Naive thymus-derived CD8-positive, alpha-beta T cell (primary cell): ENCODE results near the gene UGT1A6. TPM values are rescaled to one million over a fixed set of nuclear protein-coding genes. Genes with fewer than 3 reads are reported as not detected.

Source experiments
- ATAC-seq, 2 donors: fragments of 150-1000 bp; cut with Tn5 transposase in 1 of 2; sonication (Bioruptor Pico), chemical (Tn5 transposase) in 1 of 2; 1 replicate in 1 of 2; 2 replicates in 1 of 2; pipeline ENCODE4 v1.10.0; 2021; ENCODE audit warnings: mild to moderate bottlenecking in 2 of 2, moderate library complexity in 2 of 2
- POLR2A ChIA-PET: fragments of 350-600 bp; sonication (Branson Sonifier 250); formaldehyde crosslinking; loops from one replicate; lab custom pipeline; 2021; ENCODE audit warnings: antibody characterized with exemption; lab: Charles Lee
- DNase-seq, 10 donors: peaks; one replicate each; pipeline versions ENCODE4 v3.0.0 to v3.0.0-alpha.2; 2020 to 2022
- H3K27ac Mint-ChIP-seq, 10 donors: one replicate each; pipeline ENCODE4 v1.8.0; 2020 to 2022; ENCODE audit warnings: mild to moderate bottlenecking in 10 of 10, mixed read lengths in 10 of 10, moderate library complexity in 4 of 10, inconsistent platforms in 1 of 10
- H3K27me3 Mint-ChIP-seq, 5 donors: one replicate each; pipeline ENCODE4 v1.8.0; 2021 to 2022; ENCODE audit warnings: mixed read lengths in 5 of 5
- H3K36me3 Mint-ChIP-seq, 3 donors: one replicate each; pipeline ENCODE4 v1.8.0; 2020 to 2022; ENCODE audit warnings: mixed read lengths in 3 of 3, mild to moderate bottlenecking in 2 of 3, inconsistent platforms in 1 of 3
- H3K4me1 Mint-ChIP-seq, 4 donors: one replicate each; pipeline ENCODE4 v1.8.0; 2021 to 2022; ENCODE audit warnings: mixed read lengths in 4 of 4
- H3K4me3 Mint-ChIP-seq, 10 donors: one replicate each; pipeline ENCODE4 v1.8.0; 2020 to 2022; ENCODE audit warnings: mild to moderate bottlenecking in 10 of 10, mixed read lengths in 10 of 10, moderate library complexity in 6 of 10, inconsistent platforms in 1 of 10
- H3K9me3 Mint-ChIP-seq, 9 donors: one replicate each; pipeline ENCODE4 v1.8.0; 2020 to 2022; ENCODE audit warnings: mixed read lengths in 9 of 9, mild to moderate bottlenecking in 3 of 9, inconsistent platforms in 1 of 9, moderate library complexity in 1 of 9
- polyA plus RNA-seq, 3 donors: library from polyadenylated mRNA; unstranded; fragments of 300-500 nt; fragmentation: Illumina TruSeq; gene quantifications; one replicate each; pipeline ENCODE4 v1.2.3, GENCODE V29; 2021
- total RNA-seq, 8 experiments: library from RNA in 2 of 8; stranded (reverse) in 2 of 8; gene quantifications; one replicate each; pipeline ENCODE4 v1.2.3 and lab custom pipeline; 2021 to 2026

Gene UGT1A6
- total and polyA plus RNA-seq, 5 experiments from 2014 or later = not detected

GRCh38 chr2:233800208-233800607 lies 107.5 kb downstream of the UGT1A6 start:
- H3K27ac Mint-ChIP-seq = no peak overlapping the region
- ATAC-seq (no peak), DNase-seq (peak in 1 of 10 donors; percentile 3)
- H3K4me1 Mint-ChIP-seq = no peaks in the 10 kb centered on the region
- POLR2A ChIA-PET = no interaction called here
- H3K9me3 Mint-ChIP-seq = peaks cover 0 to 4% (median 0%) of the 10 kb centered on the region in 9 donors
- peaks cover 5 to 31% (median 14%) of the 10 kb centered on the region in 5 donors for H3K27me3 Mint-ChIP-seq
- no peaks in the 10 kb centered on the region for H3K36me3 Mint-ChIP-seq
- H3K4me3 Mint-ChIP-seq = no peak overlapping the region

- peaks cover 0 to 4% (median 0%) of the 10 kb centered on the region in 9 donors for H3K9me3 Mint-ChIP-seq
- peaks cover 5 to 31% (median 14%) of the 10 kb centered on the region in 5 donors for H3K27me3 Mint-ChIP-seq
- ATAC-seq (no peak), DNase-seq (no peak)
- no peaks in the 10 kb centered on the region for H3K36me3 Mint-ChIP-seq
- POLR2A ChIA-PET = no interaction called here
- H3K27ac Mint-ChIP-seq = no peak overlapping the region
- no peaks in the 10 kb centered on the region for H3K4me1 Mint-ChIP-seq
- no peak overlapping the region for H3K4me3 Mint-ChIP-seq
These were observed 108.9 kb downstream of the UGT1A6 start for GRCh38 chr2:233801357-233802131.

GRCh38 chr2:233802132-233802815 lies 109.6 kb downstream of the UGT1A6 start:
- H3K27ac Mint-ChIP-seq = no peak overlapping the region
- peaks cover 0 to 4% (median 0%) of the 10 kb centered on the region in 9 donors for H3K9me3 Mint-ChIP-seq
- H3K27me3 Mint-ChIP-seq = peaks cover 5 to 31% (median 14%) of the 10 kb centered on the region in 5 donors
- no peaks in the 10 kb centered on the region for H3K4me1 Mint-ChIP-seq
- ATAC-seq = no peak
- POLR2A ChIA-PET = no interaction called here
- no peak overlapping the region for H3K4me3 Mint-ChIP-seq
- H3K36me3 Mint-ChIP-seq = no peaks in the 10 kb centered on the region
- DNase-seq = no peak

GRCh38 chr2:233803292-233803911 lies 110.7 kb downstream of the UGT1A6 start:
- Mint-ChIP-seq H3K27ac (no peak overlapping the region), H3K9me3 (peaks cover 0 to 4% (median 0%) of the 10 kb centered on the region in 9 donors), H3K4me1 (no peaks in the 10 kb centered on the region), H3K27me3 (peaks cover 5 to 29% (median 14%) of the 10 kb centered on the region in 5 donors), H3K36me3 (no peaks in the 10 kb centered on the region), H3K4me3 (no peak overlapping the region)
- POLR2A ChIA-PET = no interaction called here
- DNase-seq (no peak), ATAC-seq (no peak)

- Mint-ChIP-seq H3K27me3 (peaks cover 5 to 30% (median 20%) of the 10 kb centered on the region in 5 donors), H3K9me3 (peaks cover 0 to 4% (median 0%) of the 10 kb centered on the region in 9 donors), H3K27ac (no peak overlapping the region)
These were observed 111.3 kb downstream of the UGT1A6 start for GRCh38 chr2:233803994-233804393.

GRCh38 chr2:233807215-233807865 lies 114.7 kb downstream of the UGT1A6 start:
- H3K27ac Mint-ChIP-seq = no peak overlapping the region
- no peak overlapping the region for H3K4me3 Mint-ChIP-seq
- H3K4me1 Mint-ChIP-seq = no peaks in the 10 kb centered on the region
- DNase-seq (peak in 1 of 10 donors; percentile 11), ATAC-seq (no peak)
- H3K27me3 Mint-ChIP-seq = peaks cover 6 to 41% (median 22%) of the 10 kb centered on the region in 5 donors
- no peaks in the 10 kb centered on the region for H3K36me3 Mint-ChIP-seq
- no peaks in the 10 kb centered on the region for H3K9me3 Mint-ChIP-seq
- POLR2A ChIA-PET = no interaction called here

More at GRCh38 chr2:233803994-233804393, 111.3 kb downstream of the UGT1A6 start:
- DNase-seq = no peak
- ATAC-seq = no peak
- H3K36me3 Mint-ChIP-seq = no peaks in the 10 kb centered on the region
- POLR2A ChIA-PET = no interaction called here
- no peaks in the 10 kb centered on the region for H3K4me1 Mint-ChIP-seq
- no peak overlapping the region for H3K4me3 Mint-ChIP-seq

GRCh38 chr2:233807966-233808935 lies 115.6 kb downstream of the UGT1A6 start:
- H3K36me3 Mint-ChIP-seq = no peaks in the 10 kb centered on the region
- POLR2A ChIA-PET = no interaction called here
- ATAC-seq (no peak), DNase-seq (peak in 1 of 10 donors; percentile 11)
- H3K27me3 Mint-ChIP-seq = peaks cover 6 to 32% (median 16%) of the 10 kb centered on the region in 5 donors
- no peaks in the 10 kb centered on the region for H3K4me1 Mint-ChIP-seq
- H3K9me3 Mint-ChIP-seq = no peaks in the 10 kb centered on the region
- no peak overlapping the region for H3K4me3 Mint-ChIP-seq
- no peak overlapping the region for H3K27ac Mint-ChIP-seq

GRCh38 chr2:233810385-233810784 lies 117.7 kb downstream of the UGT1A6 start:
- H3K4me1 Mint-ChIP-seq = no peaks in the 10 kb centered on the region
- POLR2A ChIA-PET = no interaction called here
- no peaks in the 10 kb centered on the region for H3K9me3 Mint-ChIP-seq
- no peaks in the 10 kb centered on the region for H3K36me3 Mint-ChIP-seq
- no peak overlapping the region for H3K4me3 Mint-ChIP-seq
- no peak overlapping the region for H3K27ac Mint-ChIP-seq
- DNase-seq (peak in 1 of 10 donors; percentile 0), ATAC-seq (no peak)
- H3K27me3 Mint-ChIP-seq = peaks cover 3 to 18% (median 7%) of the 10 kb centered on the region in 5 donors

GRCh38 chr2:233811087-233811486 lies 118.4 kb downstream of the UGT1A6 start:
- POLR2A ChIA-PET = no interaction called here
- Mint-ChIP-seq H3K4me1 (no peaks in the 10 kb centered on the region), H3K4me3 (no peak overlapping the region), H3K9me3 (no peaks in the 10 kb centered on the region), H3K36me3 (no peaks in the 10 kb centered on the region), H3K27me3 (peaks cover 3 to 18% (median 10%) of the 10 kb centered on the region in 5 donors), H3K27ac (no peak overlapping the region)
- no peak for ATAC-seq
- DNase-seq = peak in 1 of 10 donors; percentile 11

- ATAC-seq (no peak), DNase-seq (peak in 1 of 10 donors; percentile 6)
- H3K27me3 Mint-ChIP-seq = peaks cover 3 to 19% (median 12%) of the 10 kb centered on the region in 5 donors
- no peaks in the 10 kb centered on the region for H3K36me3 Mint-ChIP-seq
- H3K27ac Mint-ChIP-seq = no peak overlapping the region
- POLR2A ChIA-PET = no interaction called here
- H3K4me1 Mint-ChIP-seq = no peaks in the 10 kb centered on the region
- no peak overlapping the region for H3K4me3 Mint-ChIP-seq
- no peaks in the 10 kb centered on the region for H3K9me3 Mint-ChIP-seq
These were observed 119.0 kb downstream of the UGT1A6 start for GRCh38 chr2:233811732-233812131.

- Mint-ChIP-seq H3K4me1 (peaks cover 0 to 7% (median 5%) of the 10 kb centered on the region in 4 donors), H3K27ac (no peak overlapping the region), H3K27me3 (peaks cover 3 to 35% (median 15%) of the 10 kb centered on the region in 5 donors), H3K9me3 (no peaks in the 10 kb centered on the region), H3K36me3 (no peaks in the 10 kb centered on the region), H3K4me3 (no peak overlapping the region)
- no peak for DNase-seq
- POLR2A ChIA-PET = no interaction called here
- ATAC-seq = no peak
These were observed 120.8 kb downstream of the UGT1A6 start for GRCh38 chr2:233813236-233814055.
